AG08396 (cell line): Measurements from ENCODE around the gene TCEAL7.
A peak's percentile ranks its signal among the peaks of the same experiment; 100 is the strongest.
"Not testable (repeated sequence)": the region's sequence is repeated elsewhere in the genome, so short reads cannot be mapped to it uniquely, and the experiment has no call there.

Experiments used
- DNase-seq: peaks from one replicate; pipeline ENCODE4 v3.0.0; 2012; ENCODE audit warnings: low spot score, mixed read lengths

Gene TCEAL7

DNA sequence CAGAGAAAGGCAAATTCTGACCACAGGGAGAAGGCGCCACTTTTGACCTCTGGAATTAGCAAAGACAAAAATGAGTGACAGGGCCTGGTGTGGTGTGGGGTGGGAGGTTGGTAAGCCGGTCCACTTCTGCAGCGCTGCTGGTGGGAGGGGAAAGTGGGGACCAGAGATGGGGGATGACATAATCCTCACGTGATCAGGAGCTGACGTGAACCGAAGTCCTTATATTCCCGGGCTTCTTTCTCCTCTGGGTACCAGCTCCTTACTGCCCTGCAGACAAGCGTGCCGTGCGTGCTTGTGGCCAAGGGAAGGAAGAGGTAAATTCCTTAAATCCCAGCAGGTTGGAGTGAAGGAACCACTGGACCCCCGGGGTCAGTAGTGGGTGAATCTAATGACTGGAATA lies at the start of gene TCEAL7:
TSS of gene TCEAL7 (plus strand) at position 249 of the 400 bp plus-strand sequence. CDS start 1,165 bp downstream, outside the sequence.
- DNase-seq, result no peak

DNA sequence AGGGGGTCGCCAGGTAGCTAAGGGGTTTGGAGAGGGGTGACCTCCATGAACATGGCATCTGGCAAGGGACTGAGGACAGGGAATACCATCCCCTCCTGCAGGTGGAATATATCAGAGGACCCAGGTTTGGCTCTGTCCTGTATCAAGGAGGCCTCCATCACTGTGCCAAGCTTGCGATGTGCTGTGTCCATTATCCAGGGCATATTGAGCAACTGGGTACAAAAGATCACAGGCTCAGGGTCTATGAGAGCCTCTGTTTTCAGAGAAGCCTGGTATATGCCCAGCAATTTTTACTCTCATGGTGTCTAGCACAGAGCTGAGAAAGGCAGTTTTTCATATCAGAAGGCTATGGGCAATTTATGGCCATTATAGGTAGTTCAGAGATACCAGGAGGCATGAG lies 36.9 kb upstream of the TCEAL7 start:
- no peak for DNase-seq

DNA sequence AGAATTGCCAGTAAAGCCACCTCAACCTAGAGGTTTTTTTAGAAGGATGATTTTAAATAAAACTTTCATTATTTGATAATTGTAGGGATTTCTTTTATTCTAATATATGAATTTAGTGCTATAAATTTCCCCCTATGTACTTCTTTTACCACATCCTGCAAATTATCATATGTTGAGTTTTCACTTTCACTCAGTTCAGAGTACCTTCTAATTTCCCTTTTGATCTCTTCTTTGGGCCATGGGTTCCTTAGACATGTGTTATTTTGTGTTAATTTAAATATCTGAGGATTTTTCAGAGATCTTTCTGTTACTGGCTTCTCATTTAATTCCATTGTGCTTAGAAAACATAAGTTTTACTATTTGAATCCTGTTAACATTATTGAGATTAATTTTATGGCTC lies 25.3 kb upstream of the TCEAL7 start:
- no peak for DNase-seq

- DNase-seq, result not testable (repeated sequence)
Measured at GRCh38 chrX:103305666-103306065, 24.4 kb upstream of the TCEAL7 start.

- DNase-seq, result no peak
Measured at GRCh38 chrX:103309860-103310554, 20.0 kb upstream of the TCEAL7 start.

DNA sequence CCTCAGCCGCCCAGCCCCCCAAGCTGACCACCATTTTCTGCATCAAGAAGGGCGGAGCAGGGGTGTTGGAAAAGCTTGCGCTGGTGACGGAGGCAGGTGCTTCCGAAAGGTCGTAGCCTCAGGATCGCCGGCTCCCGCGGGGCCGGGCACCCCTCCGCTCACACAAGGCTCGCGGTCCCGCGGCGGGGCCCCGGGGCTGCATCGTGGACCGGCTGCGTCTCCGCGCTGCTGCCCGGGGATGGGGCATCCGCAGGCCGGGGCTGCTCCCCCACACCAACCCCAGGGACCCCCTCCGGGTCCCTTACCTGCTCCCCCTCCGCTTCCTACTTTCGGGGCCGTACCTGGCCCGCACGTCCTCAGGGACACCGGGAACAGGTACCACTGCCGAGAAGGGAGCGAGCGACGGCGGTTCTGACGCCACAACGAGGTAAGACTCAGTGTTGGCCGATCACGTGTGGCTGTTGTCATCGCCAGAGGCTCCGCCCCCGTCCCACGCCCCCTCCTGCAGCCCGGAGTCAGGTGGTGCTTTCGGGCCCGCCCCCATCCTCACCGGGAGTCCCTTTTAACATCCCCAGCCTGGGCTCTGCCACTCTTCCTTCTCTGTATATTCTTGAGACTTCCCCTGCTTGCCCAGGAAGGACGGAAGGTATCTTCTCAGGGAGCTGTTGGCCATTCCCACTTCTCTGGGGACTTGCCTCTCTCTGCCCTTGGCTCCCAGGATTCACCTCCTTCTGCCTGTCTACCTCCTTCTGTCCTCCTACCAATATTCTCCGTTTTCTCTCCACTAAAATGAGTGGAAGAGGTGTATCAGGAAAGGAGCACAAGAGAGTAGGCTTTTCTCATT lies 19.3 kb upstream of the TCEAL7 start, which contains the start of gene BEX2:
TSS of gene BEX2 (minus strand) at position 436 of the 844 bp plus-strand sequence. CDS start 1,014 bp downstream, outside the sequence.
- peak; percentile 31 for DNase-seq

DNA sequence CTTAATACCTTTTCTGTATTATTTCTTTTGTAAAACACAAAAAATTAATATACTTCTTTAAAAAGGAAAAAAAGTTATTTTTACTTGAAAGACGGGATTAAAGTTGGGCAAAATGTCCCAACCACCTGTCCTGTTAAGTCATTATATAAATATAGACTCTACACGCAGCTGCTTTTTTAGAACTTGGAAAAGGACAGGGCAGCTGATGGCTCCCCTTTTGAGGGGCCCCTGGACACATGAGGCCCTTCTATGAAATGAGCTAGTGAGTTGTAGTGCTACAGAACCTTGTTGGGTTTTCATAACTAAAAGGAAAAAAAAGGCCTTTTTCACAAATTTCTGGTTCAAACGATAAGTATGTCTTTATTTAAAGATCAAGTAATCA lies 18.6 kb upstream of the TCEAL7 start:
- DNase-seq, result no peak

GRCh38 chrX:103330681-103331288 lies 746 bp downstream of the TCEAL7 start:
- no peak for DNase-seq

DNA sequence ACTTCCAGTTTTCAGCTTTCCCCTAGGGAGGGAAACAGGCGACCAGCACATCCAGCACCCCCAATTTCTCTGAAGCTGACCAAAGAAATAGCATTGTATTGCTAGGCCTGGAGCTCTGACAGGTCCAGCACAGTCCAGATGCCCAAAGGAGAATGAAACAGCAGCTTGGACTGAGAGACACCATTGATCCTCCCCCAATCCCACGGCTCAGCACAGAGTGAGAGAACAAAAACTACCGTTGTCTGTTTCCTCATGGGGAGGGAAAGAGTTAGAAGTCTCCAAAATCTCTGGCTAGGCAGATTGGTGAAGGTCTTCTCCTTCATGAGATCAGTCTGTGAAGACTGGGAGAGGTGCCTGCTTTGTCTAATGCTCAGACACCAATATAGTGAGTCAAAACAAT lies 8.6 kb downstream of the TCEAL7 start:
- DNase-seq, result no peak

GRCh38 chrX:103343105-103343504 lies 13.1 kb downstream of the TCEAL7 start:
- peak; percentile 55 for DNase-seq

- DNase-seq, result no peak
Measured at GRCh38 chrX:103344606-103345005, 14.6 kb downstream of the TCEAL7 start.

- DNase-seq, result no peak
Measured at GRCh38 chrX:103347682-103348397, 17.8 kb downstream of the TCEAL7 start.

DNA sequence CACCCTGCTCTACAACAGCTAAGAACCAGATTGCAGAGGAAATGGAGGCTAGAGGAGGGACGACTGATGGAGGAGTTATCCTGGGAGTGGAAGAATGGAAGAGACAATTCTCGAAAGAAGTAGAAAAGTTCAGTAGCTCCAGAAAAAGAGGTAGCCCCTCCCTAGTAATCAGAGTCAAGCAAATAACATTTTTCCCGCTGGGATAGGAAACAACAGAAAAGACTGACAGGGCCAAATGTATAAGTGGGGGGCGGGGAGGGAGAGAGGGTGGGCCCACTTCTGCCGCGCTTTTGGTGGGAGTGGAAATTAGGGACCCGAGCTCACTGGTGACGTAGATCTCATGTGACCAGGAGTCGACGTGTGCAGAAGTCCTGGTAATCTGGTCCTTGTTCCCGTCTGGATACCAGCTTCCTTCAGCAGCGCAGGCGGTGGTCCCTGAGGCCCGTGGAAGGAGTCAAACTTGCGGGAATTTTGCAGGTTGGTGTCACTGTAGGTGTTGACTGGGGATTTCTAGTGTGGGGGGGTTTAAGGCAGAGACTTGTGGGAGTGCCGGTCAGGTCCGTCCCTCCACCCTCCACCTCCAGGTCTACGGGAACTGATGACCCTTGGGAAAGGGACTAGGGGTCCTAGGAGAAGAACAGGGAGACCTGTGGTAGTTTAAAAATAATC lies 26.2 kb downstream of the TCEAL7 start, which contains the start of gene TCEAL9:
TSS of gene TCEAL9 (plus strand) at position 377 of the 669 bp plus-strand sequence. CDS start 1,179 bp downstream, outside the sequence.
- peak; percentile 58 for DNase-seq

DNA sequence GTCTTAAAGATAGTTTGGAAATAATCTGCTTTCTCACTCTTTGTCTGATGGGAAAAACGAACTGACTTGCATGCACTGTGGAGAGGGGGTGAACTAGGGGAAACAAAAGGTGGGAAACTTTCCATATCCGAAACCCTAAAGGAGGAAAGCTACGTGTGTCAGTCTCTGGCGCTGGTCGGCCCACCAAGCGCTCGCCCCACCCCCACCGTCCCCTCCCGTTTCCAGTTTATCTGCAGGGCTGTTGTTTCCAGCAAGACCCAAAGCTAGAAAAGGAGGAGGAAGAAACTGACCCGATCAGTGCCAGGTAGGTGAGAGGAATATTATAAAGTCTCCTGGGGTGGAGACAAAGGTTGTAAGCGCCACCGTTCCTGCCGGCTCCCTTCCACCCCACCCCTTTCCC lies 26.8 kb downstream of the TCEAL7 start:
- no peak for DNase-seq

DNA sequence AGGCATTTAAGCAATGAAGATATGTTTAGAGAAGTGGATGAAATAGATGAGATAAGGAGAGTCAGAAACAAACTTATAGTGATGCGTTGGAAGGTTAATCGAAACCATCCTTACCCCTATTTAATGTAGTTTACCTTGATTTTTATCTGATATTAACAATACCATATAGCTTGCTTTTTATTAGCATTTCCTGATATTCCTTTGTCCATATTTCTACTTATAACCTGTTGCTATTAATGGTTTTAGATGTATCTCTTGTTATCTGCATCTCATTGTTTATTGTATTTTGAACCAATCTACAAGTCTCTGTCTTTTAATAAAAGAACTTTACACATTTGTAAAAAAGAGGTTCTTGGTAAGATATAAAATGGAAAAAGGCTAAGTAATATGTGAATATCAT lies 27.8 kb downstream of the TCEAL7 start:
- no peak for DNase-seq

GRCh38 chrX:103359605-103360004 lies 29.6 kb downstream of the TCEAL7 start:
- not testable (repeated sequence) for DNase-seq

GRCh38 chrX:103360092-103360491 lies 30.1 kb downstream of the TCEAL7 start:
- DNase-seq, result no peak

DNA sequence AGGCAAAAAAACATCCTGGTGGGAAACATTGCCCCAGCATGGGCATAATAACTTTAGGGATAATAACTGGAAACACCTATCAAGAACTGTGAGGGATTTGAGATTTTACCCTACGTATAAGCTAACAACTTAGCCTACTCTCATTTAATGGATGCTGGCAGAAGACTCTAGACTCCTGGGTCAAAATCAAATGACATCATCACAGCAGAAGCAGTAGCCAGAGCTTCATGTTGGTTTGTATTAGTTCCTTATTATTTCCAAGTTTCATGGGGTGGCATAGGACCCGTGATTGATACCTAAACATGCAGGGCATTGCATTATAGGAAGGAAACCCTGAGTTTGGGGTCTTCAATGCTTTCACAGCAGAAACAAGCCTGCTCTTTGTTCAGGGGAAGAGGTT lies 30.9 kb downstream of the TCEAL7 start:
- no peak for DNase-seq

GRCh38 chrX:103361798-103362197 lies 31.8 kb downstream of the TCEAL7 start:
- no peak for DNase-seq

GRCh38 chrX:103362474-103362873 lies 32.4 kb downstream of the TCEAL7 start:
- DNase-seq, result peak; percentile 54

- DNase-seq, result no peak
Measured at GRCh38 chrX:103363046-103363445, 33.0 kb downstream of the TCEAL7 start.
